HepG2 (cell line): ENCODE measurements around the gene NEDD4L. TPM values are rescaled to one million over a fixed set of nuclear protein-coding genes. Genes with fewer than 3 reads are reported as not detected.

Source experiments
- HNRNPL ChIP-seq: fragments of 200-400 bp; formaldehyde crosslinking; IDR thresholded peaks from 2 replicates; pipeline ENCODE4 v1.6.1; 2017; ENCODE audit warnings: mild to moderate bottlenecking, low read depth, low read length
- KDM1A ChIP-seq: IDR thresholded peaks from 2 replicates; pipeline ENCODE4 v1.6.1; 2016; ENCODE audit warnings: missing compliant biosample characterization
- KLF16 ChIP-seq, 2 experiments: sonication (generic) in 1 of 2; formaldehyde crosslinking in 1 of 2; IDR thresholded peaks; 2 replicates each; pipeline versions ENCODE4 v1.6.1 to v1.8.0; 2016 to 2023; ENCODE audit warnings: missing genetic modification reagents in 2 of 2, missing compliant biosample characterization in 1 of 2
- KLF9 ChIP-seq: IDR thresholded peaks from 2 replicates; pipeline ENCODE4 v1.6.1; 2016; ENCODE audit warnings: low read depth
- MED13 ChIP-seq: sonication (generic); formaldehyde crosslinking; IDR thresholded peaks from 2 replicates; pipeline ENCODE4 v1.5.0; 2020; ENCODE audit warnings: missing genetic modification reagents
- MXI1 ChIP-seq: IDR thresholded peaks from 3 replicates; pipeline ENCODE4 v1.6.1; 2012; ENCODE audit warnings: low read depth, low read length, inconsistent platforms, borderline replicate concordance
- NFATC3 ChIP-seq: sonication (generic); formaldehyde crosslinking; IDR thresholded peaks from 2 replicates; pipeline ENCODE4 v1.5.1; 2020; ENCODE audit warnings: mild to moderate bottlenecking, missing genetic modification reagents
- NR3C1 ChIP-seq: sonication (generic); formaldehyde crosslinking; IDR thresholded peaks from 2 replicates; pipeline ENCODE4 v1.4.0; 2020; ENCODE audit warnings: missing genetic modification reagents
- PCBP1 ChIP-seq: fragments of 200-400 bp; formaldehyde crosslinking; IDR thresholded peaks from 2 replicates; pipeline ENCODE4 v1.6.1; 2017; ENCODE audit warnings: mild to moderate bottlenecking, low read depth, low read length, borderline replicate concordance
- ZNF138 ChIP-seq: sonication (generic); formaldehyde crosslinking; IDR thresholded peaks from 2 replicates; pipeline ENCODE4 v1.5.0; 2020; ENCODE audit warnings: mild to moderate bottlenecking, low read depth, missing genetic modification reagents
- ZSCAN12 ChIP-seq: sonication (generic); formaldehyde crosslinking; IDR thresholded peaks from 2 replicates; pipeline ENCODE4 v1.9.0; 2021; ENCODE audit warnings: mild to moderate bottlenecking, missing genetic modification reagents
- polyA plus RNA-seq, 8 experiments: library from polyadenylated mRNA; depleted of rRNA in 3 of 8; stranded (reverse) in 7 of 8; unstranded in 1 of 8; fragments of >200 nt; fragmentation: Illumina TruSeq in 4 of 8; extraction: Trizol in 4 of 8; gene quantifications; 2 replicates each; pipeline versions ENCODE4 v1.2.1 to v1.2.3, GENCODE V29; 2011 to 2016; ENCODE audit warnings: low read depth in 4 of 8, missing spikeins in 1 of 8, mixed read lengths in 1 of 8; ENCODE audit not compliant: insufficient read depth in 1 of 8
- total RNA-seq, 5 experiments: library from RNA; depleted of rRNA; stranded (reverse); fragments of >200 nt; fragmentation: Illumina TruSeq; extraction: Trizol; gene quantifications; 2 replicates each; pipeline ENCODE4 v1.2.3, GENCODE V29; 2016; ENCODE audit warnings: low read depth in 1 of 5
- TF ChIP-seq, protein P1 (sequence below), 2 experiments: sonication (generic) in 1 of 2; formaldehyde crosslinking in 1 of 2; IDR thresholded peaks; 2 replicates each; pipeline versions ENCODE4 v1.6.1 to v1.9.0; 2014 to 2022; ENCODE audit warnings: antibody characterized with exemption in 1 of 2, borderline replicate concordance in 1 of 2, inconsistent platforms in 1 of 2, low read depth in 1 of 2, missing genetic modification reagents in 1 of 2
- TF ChIP-seq, protein P2 (sequence below): sonication (generic); formaldehyde crosslinking; IDR thresholded peaks from 2 replicates; pipeline ENCODE4 v1.8.0; 2022; ENCODE audit warnings: missing genetic modification reagents, mild to moderate bottlenecking, moderate library complexity, borderline replicate concordance
- TF ChIP-seq, protein P3 (sequence below): sonication (generic); formaldehyde crosslinking; IDR thresholded peaks from 2 replicates; pipeline ENCODE4 v1.4.0; 2020; ENCODE audit warnings: mild to moderate bottlenecking, missing genetic modification reagents

Gene NEDD4L
- total and polyA plus RNA-seq, 2 of the 13 experiments (the other 11 are each of a cell fraction or from before 2014, with no cell fraction given), result 168 to 390 TPM

DNA sequence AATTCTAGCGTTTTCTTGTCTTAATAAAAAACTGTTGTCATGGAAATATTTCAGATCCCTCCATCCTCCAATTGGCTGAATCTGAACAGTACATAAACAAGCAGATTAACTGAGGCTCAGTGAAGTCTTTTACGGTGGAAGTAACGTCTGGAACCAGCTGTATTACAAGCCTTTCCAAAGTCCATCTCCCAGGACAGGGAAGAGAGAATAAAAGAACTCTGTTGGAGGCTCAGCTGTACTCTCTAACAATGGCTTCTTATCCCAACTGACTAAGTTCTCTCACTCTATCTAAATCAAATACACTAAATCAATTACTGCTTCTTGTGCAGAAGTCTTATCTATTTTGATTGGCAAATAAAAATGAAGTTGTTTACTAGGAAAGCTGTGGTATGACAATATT, 19.9 kb upstream of the NEDD4L start (continued):
- TF ChIP-seq, protein P1, sequence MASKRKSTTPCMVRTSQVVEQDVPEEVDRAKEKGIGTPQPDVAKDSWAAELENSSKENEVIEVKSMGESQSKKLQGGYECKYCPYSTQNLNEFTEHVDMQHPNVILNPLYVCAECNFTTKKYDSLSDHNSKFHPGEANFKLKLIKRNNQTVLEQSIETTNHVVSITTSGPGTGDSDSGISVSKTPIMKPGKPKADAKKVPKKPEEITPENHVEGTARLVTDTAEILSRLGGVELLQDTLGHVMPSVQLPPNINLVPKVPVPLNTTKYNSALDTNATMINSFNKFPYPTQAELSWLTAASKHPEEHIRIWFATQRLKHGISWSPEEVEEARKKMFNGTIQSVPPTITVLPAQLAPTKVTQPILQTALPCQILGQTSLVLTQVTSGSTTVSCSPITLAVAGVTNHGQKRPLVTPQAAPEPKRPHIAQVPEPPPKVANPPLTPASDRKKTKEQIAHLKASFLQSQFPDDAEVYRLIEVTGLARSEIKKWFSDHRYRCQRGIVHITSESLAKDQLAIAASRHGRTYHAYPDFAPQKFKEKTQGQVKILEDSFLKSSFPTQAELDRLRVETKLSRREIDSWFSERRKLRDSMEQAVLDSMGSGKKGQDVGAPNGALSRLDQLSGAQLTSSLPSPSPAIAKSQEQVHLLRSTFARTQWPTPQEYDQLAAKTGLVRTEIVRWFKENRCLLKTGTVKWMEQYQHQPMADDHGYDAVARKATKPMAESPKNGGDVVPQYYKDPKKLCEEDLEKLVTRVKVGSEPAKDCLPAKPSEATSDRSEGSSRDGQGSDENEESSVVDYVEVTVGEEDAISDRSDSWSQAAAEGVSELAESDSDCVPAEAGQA (IDR thresholded peaks at IDR 0.05; ENCODE audit: low read depth), result no peak
- TF ChIP-seq, protein P1 (CRISPR knock-in tag; IDR thresholded peaks at IDR 0.05; ENCODE audit: borderline replicate concordance), result no peak
- TF ChIP-seq KLF16 (CRISPR knock-in tag; IDR thresholded peaks at IDR 0.05) (no peak), NR3C1 (CRISPR knock-in tag) (no peak), MXI1 (no peak), ZNF138 (no peak), ZSCAN12 (no peak), MED13 (CRISPR knock-in tag) (no peak), KDM1A (CRISPR knock-in tag) (no peak), NFATC3 (CRISPR knock-in tag) (no peak), PCBP1 (no peak), HNRNPL (no peak), KLF9 (CRISPR knock-in tag) (no peak)
- TF ChIP-seq, protein P2, sequence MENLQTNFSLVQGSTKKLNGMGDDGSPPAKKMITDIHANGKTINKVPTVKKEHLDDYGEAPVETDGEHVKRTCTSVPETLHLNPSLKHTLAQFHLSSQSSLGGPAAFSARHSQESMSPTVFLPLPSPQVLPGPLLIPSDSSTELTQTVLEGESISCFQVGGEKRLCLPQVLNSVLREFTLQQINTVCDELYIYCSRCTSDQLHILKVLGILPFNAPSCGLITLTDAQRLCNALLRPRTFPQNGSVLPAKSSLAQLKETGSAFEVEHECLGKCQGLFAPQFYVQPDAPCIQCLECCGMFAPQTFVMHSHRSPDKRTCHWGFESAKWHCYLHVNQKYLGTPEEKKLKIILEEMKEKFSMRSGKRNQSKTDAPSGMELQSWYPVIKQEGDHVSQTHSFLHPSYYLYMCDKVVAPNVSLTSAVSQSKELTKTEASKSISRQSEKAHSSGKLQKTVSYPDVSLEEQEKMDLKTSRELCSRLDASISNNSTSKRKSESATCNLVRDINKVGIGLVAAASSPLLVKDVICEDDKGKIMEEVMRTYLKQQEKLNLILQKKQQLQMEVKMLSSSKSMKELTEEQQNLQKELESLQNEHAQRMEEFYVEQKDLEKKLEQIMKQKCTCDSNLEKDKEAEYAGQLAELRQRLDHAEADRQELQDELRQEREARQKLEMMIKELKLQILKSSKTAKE, result no peak
- TF ChIP-seq, protein P3, sequence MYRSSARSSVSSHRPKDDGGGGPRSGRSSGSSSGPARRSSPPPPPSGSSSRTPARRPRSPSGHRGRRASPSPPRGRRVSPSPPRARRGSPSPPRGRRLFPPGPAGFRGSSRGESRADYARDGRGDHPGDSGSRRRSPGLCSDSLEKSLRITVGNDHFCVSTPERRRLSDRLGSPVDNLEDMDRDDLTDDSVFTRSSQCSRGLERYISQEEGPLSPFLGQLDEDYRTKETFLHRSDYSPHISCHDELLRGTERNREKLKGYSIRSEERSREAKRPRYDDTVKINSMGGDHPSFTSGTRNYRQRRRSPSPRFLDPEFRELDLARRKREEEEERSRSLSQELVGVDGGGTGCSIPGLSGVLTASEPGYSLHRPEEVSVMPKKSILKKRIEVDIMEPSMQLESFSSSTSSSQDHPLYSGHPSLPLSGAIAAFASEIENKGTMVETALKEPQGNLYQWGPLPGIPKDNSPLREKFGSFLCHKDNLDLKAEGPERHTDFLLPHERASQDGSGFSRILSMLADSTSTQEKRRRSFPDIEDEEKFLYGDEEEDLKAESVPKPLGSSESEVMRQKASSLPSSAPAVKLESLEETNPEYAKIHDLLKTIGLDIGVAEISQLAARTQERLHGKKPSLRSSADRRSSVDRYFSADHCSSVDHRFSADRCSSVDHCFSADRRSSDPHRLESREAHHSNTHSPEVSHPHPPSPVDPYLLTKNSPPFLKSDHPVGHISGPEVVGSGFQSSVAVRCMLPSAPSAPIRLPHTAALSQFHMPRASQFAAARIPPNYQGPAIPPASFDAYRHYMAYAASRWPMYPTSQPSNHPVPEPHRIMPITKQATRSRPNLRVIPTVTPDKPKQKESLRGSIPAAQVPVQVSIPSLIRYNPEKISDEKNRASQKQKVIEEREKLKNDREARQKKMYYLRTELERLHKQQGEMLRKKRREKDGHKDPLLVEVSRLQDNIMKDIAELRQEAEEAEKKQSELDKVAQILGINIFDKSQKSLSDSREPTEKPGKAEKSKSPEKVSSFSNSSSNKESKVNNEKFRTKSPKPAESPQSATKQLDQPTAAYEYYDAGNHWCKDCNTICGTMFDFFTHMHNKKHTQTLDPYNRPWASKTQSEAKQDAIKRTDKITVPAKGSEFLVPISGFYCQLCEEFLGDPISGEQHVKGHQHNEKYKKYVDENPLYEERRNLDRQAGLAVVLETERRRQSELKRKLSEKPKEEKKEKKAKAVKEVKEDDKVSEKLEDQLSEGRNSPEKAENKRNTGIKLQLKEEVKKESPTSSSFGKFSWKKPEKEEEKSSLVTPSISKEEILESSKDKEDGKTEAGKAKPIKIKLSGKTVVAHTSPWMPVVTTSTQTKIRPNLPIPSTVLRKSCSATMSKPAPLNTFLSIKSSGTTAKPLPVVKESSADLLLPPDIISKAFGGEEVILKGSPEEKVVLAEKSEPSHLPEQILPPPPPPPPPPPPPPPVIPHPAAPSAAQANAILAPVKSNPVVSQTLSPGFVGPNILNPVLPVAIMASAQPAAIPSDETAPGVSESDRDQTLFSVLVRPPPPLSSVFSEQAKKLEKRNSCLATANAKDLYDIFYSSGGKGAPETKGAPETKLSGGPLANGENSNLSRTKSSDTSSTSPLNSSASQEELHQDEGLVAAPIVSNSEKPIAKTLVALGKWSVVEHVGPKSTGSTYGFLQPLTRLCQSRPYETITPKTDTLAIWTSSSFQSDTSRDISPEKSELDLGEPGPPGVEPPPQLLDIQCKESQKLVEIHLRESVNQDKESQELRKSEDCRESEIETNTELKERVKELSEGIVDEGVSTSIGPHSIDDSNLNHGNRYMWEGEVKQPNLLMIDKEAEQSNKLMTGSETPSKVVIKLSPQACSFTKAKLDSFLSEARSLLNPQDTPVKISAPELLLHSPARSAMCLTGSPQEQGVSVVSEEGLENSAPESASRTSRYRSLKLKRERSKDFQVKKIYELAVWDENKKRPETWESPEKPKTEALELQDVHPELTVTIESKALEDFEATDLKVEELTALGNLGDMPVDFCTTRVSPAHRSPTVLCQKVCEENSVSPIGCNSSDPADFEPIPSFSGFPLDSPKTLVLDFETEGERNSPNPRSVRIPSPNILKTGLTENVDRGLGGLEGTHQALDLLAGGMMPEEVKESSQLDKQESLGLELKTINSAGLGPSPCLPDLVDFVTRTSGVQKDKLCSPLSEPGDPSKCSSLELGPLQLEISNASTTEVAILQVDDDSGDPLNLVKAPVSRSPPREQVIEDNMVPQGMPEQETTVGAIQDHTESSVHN, result no peak
